Mesodermal cell (in vitro differentiated cells): ENCODE measurements around the gene ARID4B.
"Not testable (repeated sequence)": the region's sequence is repeated elsewhere in the genome, so short reads cannot be mapped to it uniquely, and the experiment has no call there.

Experiments used
- H3K27ac ChIP-seq: 2 replicates; pipeline ENCODE4 v1.7.0; 2013; ENCODE audit warnings: mild to moderate bottlenecking, low read depth, low read length, moderate library complexity; ENCODE audit not compliant: severe bottlenecking
- H3K36me3 ChIP-seq: 2 replicates; pipeline ENCODE4 v1.7.1; 2013; ENCODE audit warnings: mild to moderate bottlenecking, low read length, moderate library complexity; ENCODE audit not compliant: control insufficient read depth, insufficient read depth
- H3K4me1 ChIP-seq: one replicate; pipeline ENCODE4 v1.7.1; 2013; ENCODE audit warnings: mild to moderate bottlenecking, low read length; ENCODE audit not compliant: insufficient read depth, control insufficient read depth, poor library complexity, severe bottlenecking
- H3K4me3 ChIP-seq: 2 replicates; pipeline ENCODE4 v1.7.0; 2013; ENCODE audit warnings: low read length, control low read depth, mild to moderate bottlenecking; ENCODE audit not compliant: insufficient read depth, poor library complexity, severe bottlenecking; ENCODE audit errors: extremely low read depth
- H3K9me3 ChIP-seq: 2 replicates; pipeline ENCODE4 v1.7.1; 2013; ENCODE audit warnings: mild to moderate bottlenecking, low read length, moderate library complexity; ENCODE audit not compliant: control insufficient read depth
- WGBS, 2 experiments: methylation state at CpG; one replicate each; pipeline ENCODE4 v1.1.5; 2013; ENCODE audit warnings: missing lambda C conversion rate in 2 of 2; ENCODE audit not compliant: insufficient coverage in 2 of 2; 5-methylcytosine and 5-hydroxymethylcytosine counted together

Gene ARID4B

GRCh38 chr1:235226933-235227332 is 101.0 kb downstream of the ARID4B start:
- H3K36me3 ChIP-seq: peaks cover 75% of the 10 kb centered on the region
- H3K9me3 ChIP-seq: no peaks in the 10 kb centered on the region
- no peaks in the 10 kb centered on the region for H3K4me1 ChIP-seq
- 100% methylated on average over 1 of the region's 1 CpG for WGBS, 2 experiments
- no peak overlapping the region for H3K4me3 ChIP-seq
- no peak overlapping the region for H3K27ac ChIP-seq

- peaks cover 70% of the 10 kb centered on the region for H3K36me3 ChIP-seq
- no peak overlapping the region for H3K4me3 ChIP-seq
- no peaks in the 10 kb centered on the region for H3K4me1 ChIP-seq
- no peaks in the 10 kb centered on the region for H3K9me3 ChIP-seq
- H3K27ac ChIP-seq: no peak overlapping the region
Measured at GRCh38 chr1:235225299-235225698, 102.7 kb downstream of the ARID4B start.

GRCh38 chr1:235221653-235222375 is 106.2 kb downstream of the ARID4B start:
- no peaks in the 10 kb centered on the region for H3K9me3 ChIP-seq
- H3K27ac ChIP-seq: no peak overlapping the region
- H3K4me3 ChIP-seq: no peak overlapping the region
- H3K36me3 ChIP-seq: peaks cover 46% of the 10 kb centered on the region
- no peaks in the 10 kb centered on the region for H3K4me1 ChIP-seq
- WGBS, 2 experiments: 100% methylated on average over 1 of the region's 3 CpGs; no CpG with 5 or more reads in 1 of the 2 experiments

- no peak overlapping the region for H3K4me3 ChIP-seq
- no CpG with 5 or more reads among the region's 1 CpG for WGBS, 2 experiments
- H3K27ac ChIP-seq: no peak overlapping the region
- H3K9me3 ChIP-seq: no peaks in the 10 kb centered on the region
- H3K36me3 ChIP-seq: peaks cover 36% of the 10 kb centered on the region
- H3K4me1 ChIP-seq: no peaks in the 10 kb centered on the region
Measured at GRCh38 chr1:235215453-235215852, 112.5 kb downstream of the ARID4B start.

GRCh38 chr1:235214962-235215361 is 113.0 kb downstream of the ARID4B start:
- H3K36me3 ChIP-seq: peaks cover 41% of the 10 kb centered on the region
- 94 to 96% methylated on average over 2 of the region's 2 CpGs for WGBS, 2 experiments
- H3K27ac ChIP-seq, H3K4me3 ChIP-seq, H3K4me1 ChIP-seq, H3K9me3 ChIP-seq: not testable (repeated sequence)

- Histone ChIP-seq H3K9me3 (no peaks in the 10 kb centered on the region), H3K4me3 (no peak overlapping the region), H3K27ac (no peak overlapping the region), H3K4me1 (no peaks in the 10 kb centered on the region), H3K36me3 (peaks cover 48% of the 10 kb centered on the region)
- 94 to 96% methylated on average over 4 of the region's 6 CpGs for WGBS, 2 experiments
Measured at GRCh38 chr1:235213752-235214151, 114.2 kb downstream of the ARID4B start.

GRCh38 chr1:235211517-235211916 is 116.5 kb downstream of the ARID4B start:
- H3K27ac ChIP-seq: no peak overlapping the region
- 92 to 93% methylated on average over 2 of the region's 3 CpGs for WGBS, 2 experiments
- peaks cover 56% of the 10 kb centered on the region for H3K36me3 ChIP-seq
- H3K4me1 ChIP-seq: no peaks in the 10 kb centered on the region
- H3K9me3 ChIP-seq: no peaks in the 10 kb centered on the region
- H3K4me3 ChIP-seq: no peak overlapping the region

- H3K4me1 ChIP-seq: no peaks in the 10 kb centered on the region
- H3K27ac ChIP-seq: no peak overlapping the region
- H3K9me3 ChIP-seq: no peaks in the 10 kb centered on the region
- peaks cover 49% of the 10 kb centered on the region for H3K36me3 ChIP-seq
- whole genome bisulfite sequencing, 2 experiments: 96 to 100% methylated on average over 2 of the region's 2 CpGs
- H3K4me3 ChIP-seq: no peak overlapping the region
Measured at GRCh38 chr1:235207209-235207565, 120.8 kb downstream of the ARID4B start.

GRCh38 chr1:235206533-235207208 is 121.3 kb downstream of the ARID4B start:
- 92 to 100% methylated on average over 3 to 4 of the region's 4 CpGs for WGBS, 2 experiments
- no peaks in the 10 kb centered on the region for H3K4me1 ChIP-seq
- no peaks in the 10 kb centered on the region for H3K9me3 ChIP-seq
- H3K27ac ChIP-seq: no peak overlapping the region
- H3K36me3 ChIP-seq: peaks cover 44% of the 10 kb centered on the region
- H3K4me3 ChIP-seq: no peak overlapping the region

GRCh38 chr1:235205687-235206086 is 122.3 kb downstream of the ARID4B start:
- WGBS, 2 experiments: 100% methylated on average over 2 of the region's 3 CpGs
- H3K36me3 ChIP-seq: peaks cover 39% of the 10 kb centered on the region
- H3K4me3 ChIP-seq: no peak overlapping the region

GRCh38 chr1:235203428-235203827 is 124.6 kb downstream of the ARID4B start:
- no peak overlapping the region for H3K27ac ChIP-seq

More at GRCh38 chr1:235205687-235206086, 122.3 kb downstream of the ARID4B start:
- H3K27ac ChIP-seq: no peak overlapping the region
- H3K4me1 ChIP-seq: no peaks in the 10 kb centered on the region
- H3K9me3 ChIP-seq: no peaks in the 10 kb centered on the region

More at GRCh38 chr1:235203428-235203827, 124.6 kb downstream of the ARID4B start:
- Histone ChIP-seq H3K4me1 (no peaks in the 10 kb centered on the region), H3K4me3 (no peak overlapping the region), H3K9me3 (no peaks in the 10 kb centered on the region), H3K36me3 (peaks cover 28% of the 10 kb centered on the region)
- WGBS, 2 experiments: no CpG with 5 or more reads among the region's 1 CpG
